ENCODE results near the gene PLPPR4.

DNA sequence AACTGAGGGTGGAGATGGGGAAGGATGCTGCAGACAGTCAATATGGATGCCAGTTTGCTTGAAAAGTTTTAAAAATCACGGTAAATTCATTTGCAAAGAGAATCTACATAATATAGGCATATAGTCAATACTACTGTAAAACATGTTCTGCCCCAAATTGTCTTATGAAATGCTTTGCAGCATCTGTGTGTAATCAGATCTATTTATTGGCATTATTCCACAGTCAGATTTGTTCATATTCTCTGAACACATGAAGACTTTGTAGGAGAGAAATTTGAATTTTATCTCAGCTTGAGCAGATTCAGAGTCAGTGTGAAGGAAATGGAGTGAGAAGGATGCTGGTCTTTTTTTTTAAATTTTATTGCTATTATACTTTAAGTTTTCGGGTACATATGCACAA lies 88.5 kb downstream of the PLPPR4 start:
- TF ChIP-seq CTCF (IDR thresholded peaks at IDR 0.05) (no peak), POLR2AphosphoS5 (IDR thresholded peaks at IDR 0.05) (no peak), POLR2A (IDR thresholded peaks at IDR 0.05) (no peak), EP300 (IDR thresholded peaks at IDR 0.05) (no peak)

All from suprapubic skin (tissue), 4 donors.